CD4-positive, alpha-beta T cell treated with Interferon alpha-2 for 1 hour (primary cell): ENCODE measurements around the gene COPS8.

Experiments used
- DNase-seq, 2 donors: peaks; one replicate each; pipeline ENCODE4 v3.0.0-alpha.2; 2020 to 2022

The COPS8 gene

GRCh38 chr2:237134321-237135230 lies 48.9 kb downstream of the COPS8 start:
- DNase-seq = no peak

GRCh38 chr2:237136824-237137223 lies 51.1 kb downstream of the COPS8 start:
- DNase-seq = no peak

GRCh38 chr2:237137626-237138323 lies 52.1 kb downstream of the COPS8 start:
- no peak for DNase-seq

- DNase-seq = no peak
Measured at GRCh38 chr2:237139123-237139675, 53.5 kb downstream of the COPS8 start.

GRCh38 chr2:237140689-237141285 lies 55.1 kb downstream of the COPS8 start:
- no peak for DNase-seq

GRCh38 chr2:237141571-237142051 lies 55.9 kb downstream of the COPS8 start:
- DNase-seq = no peak

GRCh38 chr2:237143118-237143517 lies 57.4 kb downstream of the COPS8 start:
- no peak for DNase-seq

GRCh38 chr2:237143676-237144440 lies 58.2 kb downstream of the COPS8 start:
- DNase-seq = no peak

- no peak for DNase-seq
Measured at GRCh38 chr2:237144516-237144915, 58.8 kb downstream of the COPS8 start.

- no peak for DNase-seq
Measured at GRCh38 chr2:237147317-237147716, 61.6 kb downstream of the COPS8 start.

GRCh38 chr2:237148624-237149023 lies 62.9 kb downstream of the COPS8 start:
- no peak for DNase-seq

- DNase-seq = no peak
Measured at GRCh38 chr2:237149425-237149824, 63.7 kb downstream of the COPS8 start.
